C4-2B (cell line): Measurements from ENCODE around the gene CXCL14.

ENCODE experiments used
- H3K27ac ChIP-seq: fragments of 450-650 bp; 2 replicates; pipeline ENCODE4 v1.5.1; 2017
- ZFX ChIP-seq: fragments of 450-650 bp; IDR thresholded peaks from 2 replicates; pipeline ENCODE4 v1.6.1; 2017
- TF ChIP-seq, protein P1 (sequence below): fragments of 450-650 bp; conservative IDR thresholded peaks from 2 replicates; pipeline ENCODE4 v1.5.1; 2017; ENCODE audit warnings: mild to moderate bottlenecking

Gene CXCL14

DNA sequence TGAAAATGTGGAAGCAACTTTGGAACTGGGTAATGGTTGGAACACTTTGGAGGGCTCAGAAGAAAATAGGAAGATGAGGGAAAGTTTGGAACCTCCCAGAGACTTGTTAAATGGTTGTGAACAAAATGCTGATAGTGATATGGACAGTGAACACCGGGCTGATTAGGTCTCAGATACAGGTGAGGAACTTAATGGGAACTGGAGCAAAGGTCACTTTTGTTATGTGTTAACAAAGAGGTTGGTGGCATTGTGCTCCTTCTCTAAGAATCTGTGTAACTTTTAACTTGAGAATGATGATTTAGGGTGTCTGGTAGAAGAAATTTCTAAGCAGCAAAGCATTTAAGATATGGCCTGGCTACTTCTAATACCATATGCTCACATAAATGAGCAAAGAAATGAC lies 36.4 kb upstream of the CXCL14 start:
- no peak overlapping the region for H3K27ac ChIP-seq
- TF ChIP-seq, protein P1, sequence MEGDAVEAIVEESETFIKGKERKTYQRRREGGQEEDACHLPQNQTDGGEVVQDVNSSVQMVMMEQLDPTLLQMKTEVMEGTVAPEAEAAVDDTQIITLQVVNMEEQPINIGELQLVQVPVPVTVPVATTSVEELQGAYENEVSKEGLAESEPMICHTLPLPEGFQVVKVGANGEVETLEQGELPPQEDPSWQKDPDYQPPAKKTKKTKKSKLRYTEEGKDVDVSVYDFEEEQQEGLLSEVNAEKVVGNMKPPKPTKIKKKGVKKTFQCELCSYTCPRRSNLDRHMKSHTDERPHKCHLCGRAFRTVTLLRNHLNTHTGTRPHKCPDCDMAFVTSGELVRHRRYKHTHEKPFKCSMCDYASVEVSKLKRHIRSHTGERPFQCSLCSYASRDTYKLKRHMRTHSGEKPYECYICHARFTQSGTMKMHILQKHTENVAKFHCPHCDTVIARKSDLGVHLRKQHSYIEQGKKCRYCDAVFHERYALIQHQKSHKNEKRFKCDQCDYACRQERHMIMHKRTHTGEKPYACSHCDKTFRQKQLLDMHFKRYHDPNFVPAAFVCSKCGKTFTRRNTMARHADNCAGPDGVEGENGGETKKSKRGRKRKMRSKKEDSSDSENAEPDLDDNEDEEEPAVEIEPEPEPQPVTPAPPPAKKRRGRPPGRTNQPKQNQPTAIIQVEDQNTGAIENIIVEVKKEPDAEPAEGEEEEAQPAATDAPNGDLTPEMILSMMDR = no peak
- TF ChIP-seq ZFX = no peak

- no peak overlapping the region for H3K27ac ChIP-seq
- no peak for TF ChIP-seq ZFX
- TF ChIP-seq, protein P1 = no peak
Observed at GRCh38 chr5:135609981-135610380, 31.2 kb upstream of the CXCL14 start.

GRCh38 chr5:135608761-135609443 lies 30.1 kb upstream of the CXCL14 start:
- TF ChIP-seq, protein P1 = no peak
- no peak for TF ChIP-seq ZFX
- H3K27ac ChIP-seq = no peak overlapping the region

DNA sequence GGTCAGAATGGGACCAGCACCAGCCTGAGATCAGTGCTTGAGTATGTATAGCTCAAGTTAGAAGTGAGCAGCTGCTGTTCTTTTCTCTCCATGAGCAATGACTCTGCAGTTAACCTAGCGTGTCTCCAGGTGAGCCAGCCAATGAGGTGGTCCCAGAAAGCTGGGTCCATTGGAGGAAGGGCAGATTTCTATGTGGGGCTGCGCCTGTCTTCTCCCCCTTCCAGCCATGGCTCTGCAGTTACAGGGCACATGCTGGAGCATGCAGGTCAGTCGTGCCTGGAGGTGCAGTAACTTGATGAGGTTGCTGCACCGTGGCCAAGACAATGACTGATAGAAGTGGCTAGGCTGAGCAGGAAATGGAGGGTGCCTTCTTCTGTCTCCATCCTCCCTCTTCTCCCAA lies 29.6 kb upstream of the CXCL14 start:
- TF ChIP-seq, protein P1 = no peak
- TF ChIP-seq ZFX = no peak

DNA sequence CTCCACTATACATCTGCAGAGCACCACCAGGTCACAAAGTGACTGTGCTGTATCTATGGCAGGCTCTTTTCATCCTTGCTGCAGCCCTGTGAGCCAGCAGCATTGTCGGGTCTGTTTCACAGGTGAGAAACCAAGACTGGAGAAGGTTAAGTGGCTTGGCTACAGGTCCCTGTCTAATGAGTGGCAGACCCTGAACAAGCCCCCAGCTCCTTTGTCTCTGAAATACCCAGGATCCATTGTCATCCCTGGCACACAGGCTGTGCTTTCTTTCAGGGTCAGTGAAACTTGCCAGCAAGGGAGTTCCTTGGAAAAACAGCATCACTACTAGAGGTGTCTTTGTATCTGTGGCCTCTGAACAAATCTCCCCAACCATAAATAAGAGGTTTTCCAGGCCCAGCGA lies 27.6 kb upstream of the CXCL14 start:
- TF ChIP-seq, protein P1 = no peak
- no peak for TF ChIP-seq ZFX
- no peak overlapping the region for H3K27ac ChIP-seq

More for the DNA sequence above, 29.6 kb upstream of the CXCL14 start:
- no peak overlapping the region for H3K27ac ChIP-seq

- no peak overlapping the region for H3K27ac ChIP-seq
- TF ChIP-seq, protein P1 = no peak
- no peak for TF ChIP-seq ZFX
Observed at GRCh38 chr5:135605221-135605620, 26.4 kb upstream of the CXCL14 start.

DNA sequence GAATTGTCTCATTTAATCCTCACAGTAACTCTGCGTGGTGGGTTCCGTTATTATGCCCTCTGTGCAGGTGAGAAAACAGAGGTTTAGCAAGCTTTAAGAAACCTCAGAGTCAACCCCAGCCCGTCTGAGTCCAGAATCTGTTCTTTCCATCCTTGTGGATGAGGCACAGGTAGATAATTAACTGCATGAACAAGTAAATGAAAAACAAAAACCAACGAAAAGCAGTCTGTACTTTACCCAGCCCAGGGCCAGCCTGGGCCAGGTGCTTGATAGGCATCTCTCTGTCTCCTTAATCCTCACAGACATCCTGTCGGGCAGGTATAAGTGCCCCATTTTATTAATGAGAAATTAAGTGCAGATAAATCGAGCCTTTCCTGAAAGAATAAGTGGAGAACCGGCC lies 25.3 kb upstream of the CXCL14 start:
- H3K27ac ChIP-seq = no peak overlapping the region
- TF ChIP-seq, protein P1 = no peak
- TF ChIP-seq ZFX = no peak
